IPS-18c (cell line): Measurements from ENCODE around the gene CLEC4M.

Experiments
- H3K4me3 ChIP-seq: 2 replicates; pipeline ENCODE4 v1.7.0; 2013; ENCODE audit warnings: low read depth, mild to moderate bottlenecking, low read length, moderate library complexity; ENCODE audit not compliant: insufficient read depth
- H3K9me3 ChIP-seq: one replicate; pipeline ENCODE4 v1.6.1; 2013; ENCODE audit warnings: mild to moderate bottlenecking, low read length, moderate library complexity; ENCODE audit not compliant: control insufficient read depth, insufficient read depth

The CLEC4M gene

DNA sequence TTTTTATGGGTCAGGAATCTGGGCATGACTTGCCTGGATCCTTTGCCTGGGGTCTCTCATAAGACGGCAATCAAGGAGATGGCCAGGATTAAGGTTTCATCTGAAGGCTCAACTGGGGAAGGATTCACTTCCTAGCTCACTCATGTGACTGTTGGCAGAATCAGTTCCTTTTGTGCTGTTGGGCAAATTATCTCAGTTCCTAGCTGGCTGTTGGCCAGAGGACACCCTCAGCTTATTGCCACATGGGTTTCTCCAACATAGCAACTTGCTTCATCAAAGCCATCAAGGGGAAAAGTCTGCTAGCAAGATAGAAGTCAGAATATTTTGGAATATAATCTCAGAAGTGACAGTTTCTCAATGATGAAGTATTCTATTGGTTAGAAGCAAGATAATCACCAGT lies 54.8 kb downstream of the CLEC4M start:
- no peaks in the 10 kb centered on the region for H3K9me3 ChIP-seq
- H3K4me3 ChIP-seq = no peak overlapping the region

DNA sequence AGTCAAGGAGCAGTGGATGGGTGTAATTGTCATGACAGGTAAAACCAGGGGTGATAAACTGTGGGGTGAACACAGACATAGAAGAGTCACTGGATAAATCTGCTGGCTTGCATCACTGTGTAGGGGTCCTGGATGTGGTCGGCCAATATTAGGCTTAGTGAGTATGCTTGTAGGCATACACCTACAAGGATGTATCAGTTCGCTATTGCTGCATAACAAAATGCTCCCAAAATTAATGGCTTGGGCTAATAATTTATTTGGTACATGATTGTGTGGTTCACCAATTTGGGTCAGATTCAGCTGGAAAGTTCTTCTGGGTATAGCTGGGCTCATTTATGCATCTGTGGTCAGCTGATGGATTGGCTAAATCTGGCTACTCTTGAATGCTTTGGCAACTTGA lies 55.8 kb downstream of the CLEC4M start:
- no peaks in the 10 kb centered on the region for H3K9me3 ChIP-seq
- H3K4me3 ChIP-seq = no peak overlapping the region
